Stomach (tissue), 9 donors: ENCODE data around the gene DNASE1L2. TPM values are rescaled to one million over a fixed set of nuclear protein-coding genes. Genes with fewer than 3 reads are reported as not detected.

Source experiments
- DNase-seq, 2 donors: peaks; one replicate each; pipeline versions ENCODE4 v3.0.0 to v3.0.0-alpha.2; 2013 to 2019
- H3K27ac ChIP-seq, 5 donors: fragments of 200-600 bp in 4 of 5; sonication (generic) in 4 of 5; one replicate each; pipeline ENCODE4 v1.5.1; 2013 to 2019; ENCODE audit warnings: mild to moderate bottlenecking in 1 of 5, moderate library complexity in 1 of 5
- H3K27me3 ChIP-seq, 3 donors: fragments of 200-600 bp; sonication (generic); one replicate each; pipeline ENCODE4 v1.5.1; 2017 to 2019; ENCODE audit warnings: mixed run types in 1 of 3
- H3K36me3 ChIP-seq, 4 donors: fragments of 200-600 bp; sonication (generic); 1 replicate in 3 of 4; 2 replicates in 1 of 4; pipeline ENCODE4 v1.5.1; 2016 to 2019
- H3K4me1 ChIP-seq, 4 donors: fragments of 200-600 bp; sonication (generic); one replicate each; pipeline ENCODE4 v1.5.1; 2016 to 2019
- H3K4me3 ChIP-seq, 4 donors: fragments of 200-600 bp; sonication (generic) in 3 of 4; one replicate each; pipeline ENCODE4 v1.5.1; 2016 to 2019; ENCODE audit warnings: mild to moderate bottlenecking in 1 of 4
- H3K9me3 ChIP-seq, 4 donors: fragments of 200-600 bp; sonication (generic); one replicate each; pipeline ENCODE4 v1.5.1; 2016 to 2019
- EP300 ChIP-seq: sonication (generic); formaldehyde crosslinking; IDR thresholded peaks from one replicate; pipeline ENCODE4 v1.6.1; 2017; ENCODE audit warnings: antibody characterized with exemption
- POLR2A ChIP-seq, 4 donors: fragments of 450-650 bp; IDR thresholded peaks; one replicate each; pipeline ENCODE4 v1.6.1; 2016; ENCODE audit warnings: antibody characterized with exemption in 4 of 4, control low read depth in 2 of 4, mild to moderate bottlenecking in 1 of 4, moderate library complexity in 1 of 4
- POLR2AphosphoS5 ChIP-seq, 3 donors: sonication (generic); formaldehyde crosslinking; IDR thresholded peaks; one replicate each; pipeline ENCODE4 v1.6.1; 2016; ENCODE audit warnings: antibody characterized with exemption in 3 of 3
- WGBS, 5 donors: extraction: QIAGEN DNeasy Blood & Tissue Kit in 3 of 5; methylation state at CpG; one replicate each; pipeline versions ENCODE4 v1.1.5 to v1.1.7; 2013 to 2018; 5-methylcytosine and 5-hydroxymethylcytosine counted together
- intact Hi-C: fragments of 100-400 bp; cut with DNase I; formaldehyde crosslinking; loops from one replicate; pipeline ENCODE4 v1.15.1; 2023; ENCODE audit warnings: low total_unique reads
- polyA plus RNA-seq, 3 donors: library from polyadenylated mRNA; stranded (reverse); fragments of 200-250 nt; gene quantifications; one replicate each; pipeline ENCODE4 v1.2.3, GENCODE V29; 2013
- total RNA-seq, 5 donors: library from RNA; depleted of rRNA; stranded (reverse); fragments of >200 nt; gene quantifications; one replicate each; pipeline versions ENCODE4 v1.1.0 to v1.2.3, GENCODE V29; 2014 to 2016
- TF ChIP-seq, protein P1 (sequence below), 7 experiments: fragments of 450-650 bp in 4 of 7; fragments of 200-600 bp in 3 of 7; sonication (generic) in 3 of 7; IDR thresholded peaks; one replicate each; pipeline ENCODE4 v1.5.1; 2016 to 2019; ENCODE audit warnings: antibody characterized with exemption in 7 of 7, control low read depth in 2 of 7, mild to moderate bottlenecking in 1 of 7
- donor health status: healthy with polysubstance abuse.
- donor health status: Bipolar disorder and iron deficiency.
- donor health status: healthy.

Gene DNASE1L2
- total and polyA plus RNA-seq, 8 donors, result 0.68 to 0.90 TPM; not detected in 6

DNA sequence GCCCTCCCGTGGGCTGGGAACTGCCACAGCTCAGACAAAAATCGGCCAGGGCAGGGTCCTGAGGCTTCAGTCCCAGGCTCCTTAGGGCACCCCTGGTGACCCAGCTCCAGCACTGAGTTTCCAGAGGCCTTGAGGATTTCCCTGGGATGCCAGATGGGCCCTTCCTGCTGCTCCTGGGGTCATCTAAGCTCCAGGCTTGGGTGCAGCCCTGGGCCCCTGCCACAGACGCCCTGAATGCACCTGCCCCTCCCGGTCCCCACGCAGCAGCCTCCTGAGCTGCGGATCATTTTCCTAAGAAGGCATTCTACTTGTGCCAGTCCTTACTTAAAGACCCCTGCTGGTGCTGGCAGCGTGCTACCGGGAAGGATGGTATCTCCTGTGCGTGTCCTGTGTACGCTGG is 37.7 kb downstream of the DNASE1L2 start:
- Histone ChIP-seq H3K4me3 (no peak overlapping the region), H3K4me1 (peaks cover 9 to 32% (median 13%) of the 10 kb centered on the region in 4 donors), H3K27me3 (no peaks in the 10 kb centered on the region), H3K9me3 (no peaks in the 10 kb centered on the region), H3K36me3 (peaks cover 0 to 22% (median 12%) of the 10 kb centered on the region in 4 donors), H3K27ac (no peak overlapping the region)
- TF ChIP-seq POLR2A (IDR thresholded peaks at IDR 0.05), result no peak
- TF ChIP-seq, protein P1, sequence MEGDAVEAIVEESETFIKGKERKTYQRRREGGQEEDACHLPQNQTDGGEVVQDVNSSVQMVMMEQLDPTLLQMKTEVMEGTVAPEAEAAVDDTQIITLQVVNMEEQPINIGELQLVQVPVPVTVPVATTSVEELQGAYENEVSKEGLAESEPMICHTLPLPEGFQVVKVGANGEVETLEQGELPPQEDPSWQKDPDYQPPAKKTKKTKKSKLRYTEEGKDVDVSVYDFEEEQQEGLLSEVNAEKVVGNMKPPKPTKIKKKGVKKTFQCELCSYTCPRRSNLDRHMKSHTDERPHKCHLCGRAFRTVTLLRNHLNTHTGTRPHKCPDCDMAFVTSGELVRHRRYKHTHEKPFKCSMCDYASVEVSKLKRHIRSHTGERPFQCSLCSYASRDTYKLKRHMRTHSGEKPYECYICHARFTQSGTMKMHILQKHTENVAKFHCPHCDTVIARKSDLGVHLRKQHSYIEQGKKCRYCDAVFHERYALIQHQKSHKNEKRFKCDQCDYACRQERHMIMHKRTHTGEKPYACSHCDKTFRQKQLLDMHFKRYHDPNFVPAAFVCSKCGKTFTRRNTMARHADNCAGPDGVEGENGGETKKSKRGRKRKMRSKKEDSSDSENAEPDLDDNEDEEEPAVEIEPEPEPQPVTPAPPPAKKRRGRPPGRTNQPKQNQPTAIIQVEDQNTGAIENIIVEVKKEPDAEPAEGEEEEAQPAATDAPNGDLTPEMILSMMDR (IDR thresholded peaks at IDR 0.05), result no peak
- TF ChIP-seq POLR2AphosphoS5 (IDR thresholded peaks at IDR 0.05), result no peak
- no peak for TF ChIP-seq EP300
- intact Hi-C loops, result no loop called here
- 80 to 88% (median 84%) methylated on average over 8 to 10 of the region's 10 CpGs for WGBS, 5 donors
- no peak for DNase-seq

DNA sequence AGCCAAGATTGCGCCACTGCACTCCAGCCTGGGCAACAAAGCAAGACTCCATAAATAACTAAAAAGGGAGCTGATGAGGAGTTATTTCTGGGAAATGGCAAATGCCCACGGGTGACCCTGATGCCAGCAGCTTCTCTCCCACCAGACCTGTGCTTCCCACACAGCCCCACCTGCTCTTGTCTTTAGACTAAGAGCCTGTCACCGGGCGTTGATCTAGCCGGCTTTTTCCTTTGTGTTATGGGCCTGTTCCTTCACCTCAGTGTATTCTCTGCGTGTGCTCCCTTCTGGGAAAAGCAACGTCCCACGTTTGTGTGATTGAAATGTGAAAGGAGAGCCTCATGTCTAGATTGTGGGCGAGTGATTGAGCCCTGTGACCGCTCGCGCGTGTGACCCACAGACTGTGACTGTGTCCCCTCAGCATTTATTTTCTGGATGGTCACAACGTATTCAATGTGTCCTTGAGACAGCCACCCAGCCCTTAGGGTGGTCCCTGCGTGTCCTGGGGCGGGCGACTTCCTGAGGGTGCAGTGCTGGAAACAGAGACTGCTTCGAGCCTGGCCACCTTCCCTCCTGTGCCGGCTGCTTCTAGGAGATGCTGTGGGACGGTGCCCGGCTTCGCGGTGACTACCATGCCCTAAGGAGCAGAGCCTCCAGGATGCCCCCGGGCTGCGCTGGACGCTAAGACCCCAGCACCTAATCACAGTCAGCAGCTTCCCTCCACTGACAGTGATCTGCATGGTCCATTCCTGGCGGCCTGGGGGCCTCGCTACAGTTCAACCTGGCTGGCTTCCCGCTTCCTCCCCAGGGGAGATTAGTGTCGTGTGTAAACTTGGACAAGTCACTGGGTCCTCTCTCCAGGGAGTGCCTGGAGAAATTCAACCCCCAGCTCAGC is 39.5 kb downstream of the DNASE1L2 start:
- Histone ChIP-seq H3K27me3 (no peaks in the 10 kb centered on the region), H3K4me1 (peaks cover 0 to 14% (median 0%) of the 10 kb centered on the region in 4 donors), H3K27ac (no peak overlapping the region), H3K36me3 (peaks cover 0 to 31% (median 16%) of the 10 kb centered on the region in 4 donors), H3K4me3 (no peak overlapping the region), H3K9me3 (no peaks in the 10 kb centered on the region)
- WGBS, 5 donors, result 72 to 74% (median 73%) methylated on average over 24 to 30 of the region's 30 CpGs
- TF ChIP-seq POLR2AphosphoS5 (IDR thresholded peaks at IDR 0.05) (no peak), EP300 (no peak), POLR2A (IDR thresholded peaks at IDR 0.05) (no peak)
- TF ChIP-seq, protein P1 (IDR thresholded peaks at IDR 0.05), result no peak
- intact Hi-C loops, result no loop called here
- DNase-seq, result no peak

DNA sequence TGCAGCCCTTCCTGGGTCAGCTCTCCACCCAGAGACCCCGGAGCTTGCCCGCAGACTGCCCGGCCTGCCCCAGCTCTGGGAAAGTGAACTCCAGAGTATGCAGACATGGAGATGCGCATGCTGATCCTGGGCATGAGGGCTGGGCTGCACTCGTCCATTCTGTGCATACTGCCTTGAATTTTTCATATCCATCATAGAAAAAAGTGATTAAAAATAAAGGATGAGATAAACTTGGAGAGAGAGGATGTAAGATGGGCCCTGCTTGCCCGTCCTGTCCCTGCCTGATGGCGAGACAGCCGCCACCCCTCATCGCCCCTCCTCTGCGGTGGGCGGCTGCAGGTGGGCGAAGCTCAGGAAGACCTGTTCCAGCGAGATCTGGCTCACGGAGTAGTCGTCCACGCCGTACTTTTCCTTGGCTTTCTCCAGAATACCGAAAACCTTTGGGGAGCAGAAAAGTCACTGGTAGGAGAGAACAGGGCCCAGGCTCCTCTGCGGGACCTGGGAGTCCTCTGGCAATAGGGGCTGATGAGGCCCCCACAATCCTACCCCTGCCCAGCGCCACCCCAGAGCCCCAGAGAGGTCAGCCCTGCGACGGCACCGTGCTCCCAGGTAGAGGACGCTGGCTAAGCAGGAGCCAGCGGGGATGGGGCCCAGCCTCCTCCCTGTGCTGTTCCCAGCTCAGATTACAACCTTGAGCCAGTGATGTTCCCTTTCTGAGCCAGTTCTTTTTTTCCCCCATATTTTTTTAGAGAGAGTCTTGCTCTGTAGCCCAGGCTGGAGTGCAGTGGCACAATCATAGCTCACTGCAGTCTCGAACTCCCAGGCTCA is 40.3 kb downstream of the DNASE1L2 start:
- WGBS, 5 donors, result 72 to 80% (median 77%) methylated on average over 26 of the region's 26 CpGs
- Histone ChIP-seq H3K9me3 (no peaks in the 10 kb centered on the region), H3K4me1 (peaks cover 0 to 5% (median 0%) of the 10 kb centered on the region in 4 donors), H3K27me3 (no peaks in the 10 kb centered on the region), H3K27ac (no peak overlapping the region), H3K4me3 (no peak overlapping the region), H3K36me3 (peaks cover 0 to 37% (median 20%) of the 10 kb centered on the region in 4 donors)
- TF ChIP-seq, protein P1 (IDR thresholded peaks at IDR 0.05), result no peak
- TF ChIP-seq EP300, result no peak
- no peak for TF ChIP-seq POLR2A (IDR thresholded peaks at IDR 0.05)
- no peak for TF ChIP-seq POLR2AphosphoS5 (IDR thresholded peaks at IDR 0.05)
- DNase-seq, result no peak
- intact Hi-C loops, result no loop called here

DNA sequence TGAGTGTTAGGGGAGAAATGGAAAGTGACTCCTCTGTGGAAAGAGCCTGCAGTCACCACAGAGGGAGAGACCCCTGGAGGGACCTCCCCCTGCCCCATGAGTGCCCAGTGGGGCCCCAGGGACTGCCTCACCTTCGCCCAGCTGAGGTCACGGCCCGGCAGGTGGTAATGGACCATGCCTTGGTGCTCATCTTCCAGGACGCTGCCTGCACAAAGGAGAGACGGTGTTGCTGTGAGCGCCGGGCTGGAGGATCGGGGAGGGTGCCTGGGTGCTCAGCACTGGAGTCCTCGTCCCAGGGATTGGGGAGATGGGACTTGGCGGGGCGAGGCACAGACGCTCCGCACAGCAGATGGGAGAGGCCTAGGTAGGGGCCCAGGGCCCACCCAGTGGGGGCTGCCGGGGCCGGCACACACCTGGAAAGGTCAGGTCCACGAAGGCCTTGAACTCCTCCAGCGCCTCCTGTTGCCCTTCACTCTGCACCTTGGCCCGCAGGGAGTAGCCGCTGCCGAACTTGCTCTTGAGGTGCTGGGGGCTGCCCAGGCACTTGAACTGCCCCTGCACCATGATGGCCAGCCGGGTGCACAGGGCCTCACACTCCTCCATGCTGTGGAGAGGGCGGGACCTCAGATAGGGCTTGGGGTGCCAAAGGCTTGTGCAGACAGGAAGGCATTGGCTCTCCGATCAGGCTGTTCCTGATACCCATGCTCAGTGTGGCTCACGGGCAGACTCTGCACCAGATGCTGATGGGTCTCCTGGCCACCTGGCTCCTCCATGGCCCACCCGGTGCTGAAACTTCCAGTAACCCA is 41.4 kb downstream of the DNASE1L2 start:
- no peak overlapping the region for H3K4me3 ChIP-seq
- DNase-seq, result no peak
- TF ChIP-seq POLR2AphosphoS5 (IDR thresholded peaks at IDR 0.05) (no peak), POLR2A (IDR thresholded peaks at IDR 0.05) (no peak), EP300 (no peak)
- TF ChIP-seq, protein P1 (IDR thresholded peaks at IDR 0.05), result no peak
- WGBS, 5 donors, result 86 to 92% (median 90%) methylated on average over 17 to 25 of the region's 25 CpGs
- intact Hi-C loops, result no loop called here
- H3K9me3 ChIP-seq, result no peaks in the 10 kb centered on the region
- no peaks in the 10 kb centered on the region for H3K4me1 ChIP-seq
- no peak overlapping the region for H3K27ac ChIP-seq
- no peaks in the 10 kb centered on the region for H3K27me3 ChIP-seq
- H3K36me3 ChIP-seq, result peaks cover 0 to 32% (median 20%) of the 10 kb centered on the region in 4 donors
